SK-N-MC (cell line): Measurements from ENCODE around the gene UNC79.

Experiments
- EZH2 ChIP-seq: fragments of 200-600 bp; sonication (generic); IDR thresholded peaks from one replicate; pipeline ENCODE4 v1.6.1; 2017; ENCODE audit warnings: antibody characterized with exemption
- FOXP2 ChIP-seq: optimal IDR thresholded peaks from 2 replicates; pipeline ENCODE3; 2011; ENCODE audit warnings: mild to moderate bottlenecking, moderate library complexity; ENCODE audit not compliant: insufficient read depth; ENCODE audit errors: extremely low read length, control extremely low read depth
- POLR2AphosphoS5 ChIP-seq: IDR thresholded peaks from 2 replicates; pipeline ENCODE4 v1.6.1; 2012; ENCODE audit warnings: mild to moderate bottlenecking, low read depth, low read length, borderline replicate concordance

- no peak for TF ChIP-seq POLR2AphosphoS5
- TF ChIP-seq EZH2: no peak
- TF ChIP-seq FOXP2: no peak
These were observed 295.3 kb downstream of the UNC79 start for GRCh38 chr14:93725993-93726392.
